Osteoblast (primary cell): ENCODE results near the gene SBK2. TPM values are rescaled to one million over a fixed set of nuclear protein-coding genes. Genes with fewer than 3 reads are reported as not detected.

Source experiments
- DNase-seq: peaks from one replicate; pipeline ENCODE4 v3.0.0; 2011; ENCODE audit warnings: low spot score, mixed read lengths; ENCODE audit not compliant: insufficient read length; ENCODE audit errors: missing footprints
- H2AFZ ChIP-seq: 2 replicates; pipeline ENCODE4 v1.6.0; 2011; ENCODE audit warnings: mild to moderate bottlenecking, low read length
- H3K27ac ChIP-seq: 2 replicates; pipeline ENCODE4 v1.5.1; 2011; ENCODE audit warnings: mild to moderate bottlenecking, low read depth, low read length, moderate library complexity
- H3K27me3 ChIP-seq: 2 replicates; pipeline ENCODE4 v1.6.0; 2012; ENCODE audit warnings: mild to moderate bottlenecking, control low read depth, inconsistent platforms, low read length, moderate library complexity; ENCODE audit not compliant: insufficient read depth
- H3K36me3 ChIP-seq: 2 replicates; pipeline ENCODE4 v1.5.1; 2011; ENCODE audit warnings: mild to moderate bottlenecking, low read length, control low read depth, moderate library complexity; ENCODE audit not compliant: insufficient read depth
- H3K4me1 ChIP-seq: 2 replicates; pipeline ENCODE4 v1.5.1; 2011; ENCODE audit warnings: mild to moderate bottlenecking, low read length, control low read depth, moderate library complexity; ENCODE audit not compliant: insufficient read depth
- H3K4me2 ChIP-seq: 2 replicates; pipeline ENCODE4 v1.6.0; 2011; ENCODE audit warnings: mild to moderate bottlenecking, low read length; ENCODE audit not compliant: insufficient read depth
- H3K4me3 ChIP-seq: fragments of 200-600 bp; sonication (generic); 3 replicates; pipeline ENCODE4 v1.5.1; 2012; ENCODE audit warnings: mild to moderate bottlenecking, low read length, inconsistent platforms; ENCODE audit not compliant: insufficient read depth
- H3K79me2 ChIP-seq: 2 replicates; pipeline ENCODE4 v1.6.0; 2012; ENCODE audit warnings: mild to moderate bottlenecking, low read length, control low read depth, inconsistent platforms; ENCODE audit not compliant: insufficient read depth
- H3K9me3 ChIP-seq: 2 replicates; pipeline ENCODE4 v1.5.1; 2011; ENCODE audit warnings: low read depth, low read length, control low read depth
- H4K20me1 ChIP-seq: 2 replicates; pipeline ENCODE4 v1.6.0; 2012; ENCODE audit warnings: mild to moderate bottlenecking, low read length, control low read depth; ENCODE audit not compliant: insufficient read depth
- total RNA-seq: library from RNA; depleted of rRNA; stranded (reverse); fragments of >200 nt; gene quantifications from 2 replicates; pipeline ENCODE4 v1.2.3, GENCODE V29; 2012
- TF ChIP-seq, protein P1 (sequence below): IDR thresholded peaks from 2 replicates; pipeline ENCODE4 v1.5.1; 2011; ENCODE audit warnings: mild to moderate bottlenecking, low read depth, low read length, moderate library complexity; ENCODE audit errors: extremely low read depth

SBK2 gene
- total RNA-seq, 1 donor: not detected

GRCh38 chr19:55541091-55541490, 4.2 kb upstream of the SBK2 start:
- no peak overlapping the region for H3K27ac ChIP-seq
- no peaks in the 10 kb centered on the region for H3K4me1 ChIP-seq
- no peaks in the 10 kb centered on the region for H3K36me3 ChIP-seq
- no peaks in the 10 kb centered on the region for H3K79me2 ChIP-seq
- no peaks in the 10 kb centered on the region for H4K20me1 ChIP-seq
- H3K9me3 ChIP-seq: no peaks in the 10 kb centered on the region
- TF ChIP-seq, protein P1, sequence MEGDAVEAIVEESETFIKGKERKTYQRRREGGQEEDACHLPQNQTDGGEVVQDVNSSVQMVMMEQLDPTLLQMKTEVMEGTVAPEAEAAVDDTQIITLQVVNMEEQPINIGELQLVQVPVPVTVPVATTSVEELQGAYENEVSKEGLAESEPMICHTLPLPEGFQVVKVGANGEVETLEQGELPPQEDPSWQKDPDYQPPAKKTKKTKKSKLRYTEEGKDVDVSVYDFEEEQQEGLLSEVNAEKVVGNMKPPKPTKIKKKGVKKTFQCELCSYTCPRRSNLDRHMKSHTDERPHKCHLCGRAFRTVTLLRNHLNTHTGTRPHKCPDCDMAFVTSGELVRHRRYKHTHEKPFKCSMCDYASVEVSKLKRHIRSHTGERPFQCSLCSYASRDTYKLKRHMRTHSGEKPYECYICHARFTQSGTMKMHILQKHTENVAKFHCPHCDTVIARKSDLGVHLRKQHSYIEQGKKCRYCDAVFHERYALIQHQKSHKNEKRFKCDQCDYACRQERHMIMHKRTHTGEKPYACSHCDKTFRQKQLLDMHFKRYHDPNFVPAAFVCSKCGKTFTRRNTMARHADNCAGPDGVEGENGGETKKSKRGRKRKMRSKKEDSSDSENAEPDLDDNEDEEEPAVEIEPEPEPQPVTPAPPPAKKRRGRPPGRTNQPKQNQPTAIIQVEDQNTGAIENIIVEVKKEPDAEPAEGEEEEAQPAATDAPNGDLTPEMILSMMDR: no peak
- H3K4me2 ChIP-seq: no peak overlapping the region
- no peak for DNase-seq
- H3K27me3 ChIP-seq: no peaks in the 10 kb centered on the region
- no peak overlapping the region for H3K4me3 ChIP-seq
- H2AFZ ChIP-seq: no peak overlapping the region

GRCh38 chr19:55540619-55541018, 3.7 kb upstream of the SBK2 start:
- TF ChIP-seq, protein P1: no peak
- Histone ChIP-seq H3K27ac (no peak overlapping the region), H3K27me3 (no peaks in the 10 kb centered on the region), H4K20me1 (no peaks in the 10 kb centered on the region), H3K4me1 (no peaks in the 10 kb centered on the region), H3K36me3 (no peaks in the 10 kb centered on the region), H3K4me2 (no peak overlapping the region), H3K4me3 (no peak overlapping the region), H3K79me2 (no peaks in the 10 kb centered on the region), H3K9me3 (no peaks in the 10 kb centered on the region), H2AFZ (no peak overlapping the region)
- DNase-seq: peak; percentile 51

- Histone ChIP-seq H3K4me3 (no peak overlapping the region), H3K27me3 (no peaks in the 10 kb centered on the region), H3K4me2 (no peak overlapping the region), H3K9me3 (no peaks in the 10 kb centered on the region), H3K36me3 (no peaks in the 10 kb centered on the region), H3K4me1 (no peaks in the 10 kb centered on the region), H3K79me2 (no peaks in the 10 kb centered on the region), H4K20me1 (no peaks in the 10 kb centered on the region), H3K27ac (no peak overlapping the region), H2AFZ (no peak overlapping the region)
- DNase-seq: peak; percentile 55
- TF ChIP-seq, protein P1: no peak
Measured at GRCh38 chr19:55539090-55539984, 2.4 kb upstream of the SBK2 start.

DNA sequence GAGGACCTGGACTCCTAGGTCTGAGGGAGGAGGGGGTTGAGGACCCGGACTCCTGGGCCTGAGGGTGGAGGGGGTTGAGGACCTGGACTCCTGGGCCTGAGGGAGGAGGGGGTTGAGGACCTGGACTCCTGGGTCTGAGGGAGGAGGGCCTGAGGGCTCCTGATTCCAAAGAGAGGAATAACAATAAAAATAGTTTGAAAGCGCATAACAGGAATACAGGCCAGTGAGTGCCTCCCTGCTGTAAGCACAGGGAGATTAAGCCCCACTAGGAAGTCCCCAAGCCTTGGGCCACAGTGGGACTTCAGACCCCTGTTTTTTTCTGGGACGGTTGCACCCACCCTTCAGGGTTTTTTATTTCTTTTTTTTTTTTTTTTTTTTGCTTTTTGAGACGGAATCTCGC, 1.2 kb upstream of the SBK2 start:
- Histone ChIP-seq H3K79me2 (no peaks in the 10 kb centered on the region), H3K4me2 (no peak overlapping the region), H2AFZ (no peak overlapping the region), H4K20me1 (no peaks in the 10 kb centered on the region), H3K27me3 (no peaks in the 10 kb centered on the region), H3K9me3 (no peaks in the 10 kb centered on the region), H3K27ac (no peak overlapping the region), H3K4me3 (no peak overlapping the region), H3K4me1 (no peaks in the 10 kb centered on the region), H3K36me3 (no peaks in the 10 kb centered on the region)
- peak; percentile 77 for DNase-seq
- TF ChIP-seq, protein P1: no peak
